Activated CD4-positive, alpha-beta T cell treated with anti-CD3 and anti-CD28 coated beads, Interleukin-10, Interleukin-2, amounts not matched to agents 100 ng/mL and 50 ng/mL, durations not matched to agents 16 hours and 8 hours (primary cell): Measurements from ENCODE around the gene UHRF1.
"Not testable (repeated sequence)": the region's sequence is repeated elsewhere in the genome, so short reads cannot be mapped to it uniquely, and the experiment has no call there.

Experiments used
- DNase-seq: peaks from one replicate; pipeline ENCODE4 v3.0.0-alpha.2; 2020

The UHRF1 gene

GRCh38 chr19:4909156-4909896, at the start of gene UHRF1:
TSS of gene UHRF1 (plus strand) at chr19:4909501. CDS start at chr19:4910886, 1,385 bp downstream.
- DNase-seq = peak; percentile 87

GRCh38 chr19:4859697-4860096, 49.6 kb upstream of the UHRF1 start:
- no peak for DNase-seq

GRCh38 chr19:4861147-4861546, 48.2 kb upstream of the UHRF1 start:
- no peak for DNase-seq

GRCh38 chr19:4866595-4867424, 42.5 kb upstream of the UHRF1 start:
- DNase-seq = peak; percentile 39

- DNase-seq = peak; percentile 95
These were observed 41.6 kb upstream of the UHRF1 start, which contains the start of gene PLIN3 for GRCh38 chr19:4867534-4868285. TSS of gene PLIN3 (minus strand) at chr19:4867667. CDS start at chr19:4861394, 6,273 bp downstream.

GRCh38 chr19:4868286-4868834, 40.9 kb upstream of the UHRF1 start:
- no peak for DNase-seq

GRCh38 chr19:4870025-4870700, 39.1 kb upstream of the UHRF1 start:
- peak; percentile 69 for DNase-seq

- no peak for DNase-seq
These were observed 37.6 kb upstream of the UHRF1 start for GRCh38 chr19:4871711-4872110.

- no peak for DNase-seq
These were observed 35.4 kb upstream of the UHRF1 start for GRCh38 chr19:4873930-4874329.

- DNase-seq = no peak
These were observed 31.4 kb upstream of the UHRF1 start for GRCh38 chr19:4877753-4878490.

GRCh38 chr19:4878491-4878968, 30.8 kb upstream of the UHRF1 start:
- no peak for DNase-seq

GRCh38 chr19:4879041-4879440, 30.3 kb upstream of the UHRF1 start:
- no peak for DNase-seq

- not testable (repeated sequence) for DNase-seq
These were observed 26.4 kb upstream of the UHRF1 start for GRCh38 chr19:4882874-4883273.

GRCh38 chr19:4884993-4885392, 24.3 kb upstream of the UHRF1 start:
- DNase-seq = not testable (repeated sequence)

- not testable (repeated sequence) for DNase-seq
These were observed 21.5 kb upstream of the UHRF1 start for GRCh38 chr19:4887803-4888202.

- no peak for DNase-seq
These were observed 20.1 kb upstream of the UHRF1 start for GRCh38 chr19:4889034-4889815.

- DNase-seq = no peak
These were observed 18.2 kb upstream of the UHRF1 start for GRCh38 chr19:4891066-4891465.

- DNase-seq = not testable (repeated sequence)
These were observed 16.3 kb upstream of the UHRF1 start for GRCh38 chr19:4892962-4893361.

- no peak for DNase-seq
These were observed 12.9 kb upstream of the UHRF1 start for GRCh38 chr19:4896372-4896771.

- DNase-seq = no peak
These were observed 12.2 kb upstream of the UHRF1 start for GRCh38 chr19:4897146-4897545.

- DNase-seq = not testable (repeated sequence)
These were observed 8.4 kb upstream of the UHRF1 start for GRCh38 chr19:4900879-4901278.
